HFF-Myc (cell line): ENCODE measurements around the gene MREG.

ENCODE experiments used
- DNase-seq: peaks from one replicate; pipeline ENCODE4 v3.0.0-alpha.2; 2011; ENCODE audit warnings: low read depth; ENCODE audit errors: extremely low read depth
- H3K4me3 ChIP-seq: replicated peaks from 2 replicates; pipeline ENCODE4 v1.5.1; 2011; ENCODE audit warnings: low read depth, mild to moderate bottlenecking, control low read depth, low read length
- TF ChIP-seq, protein P1 (sequence below): IDR thresholded peaks from 2 replicates; pipeline ENCODE4 v1.5.1; 2012; ENCODE audit warnings: mild to moderate bottlenecking, low read depth, low read length, control low read depth; ENCODE audit errors: missing control alignments

Gene MREG

DNA sequence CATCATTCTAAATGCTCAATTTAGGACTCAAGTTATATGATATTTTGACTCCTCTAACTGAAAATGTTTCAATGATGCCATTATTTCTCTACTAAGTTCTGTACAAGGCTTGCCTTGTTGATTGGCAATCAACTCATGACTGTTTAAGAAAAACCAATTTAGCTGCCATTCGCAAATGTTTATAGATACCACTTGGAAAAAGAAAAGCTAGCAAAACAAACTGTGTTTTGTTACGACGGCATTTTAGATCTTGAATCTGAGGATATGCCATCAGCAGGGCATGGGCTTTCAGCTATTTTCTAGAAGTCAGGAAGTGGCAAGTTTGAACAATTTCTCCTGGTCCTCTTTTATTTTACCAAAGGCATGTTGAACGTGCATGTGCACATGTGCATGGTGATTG, 65.3 kb downstream of the MREG start:
- TF ChIP-seq, protein P1, sequence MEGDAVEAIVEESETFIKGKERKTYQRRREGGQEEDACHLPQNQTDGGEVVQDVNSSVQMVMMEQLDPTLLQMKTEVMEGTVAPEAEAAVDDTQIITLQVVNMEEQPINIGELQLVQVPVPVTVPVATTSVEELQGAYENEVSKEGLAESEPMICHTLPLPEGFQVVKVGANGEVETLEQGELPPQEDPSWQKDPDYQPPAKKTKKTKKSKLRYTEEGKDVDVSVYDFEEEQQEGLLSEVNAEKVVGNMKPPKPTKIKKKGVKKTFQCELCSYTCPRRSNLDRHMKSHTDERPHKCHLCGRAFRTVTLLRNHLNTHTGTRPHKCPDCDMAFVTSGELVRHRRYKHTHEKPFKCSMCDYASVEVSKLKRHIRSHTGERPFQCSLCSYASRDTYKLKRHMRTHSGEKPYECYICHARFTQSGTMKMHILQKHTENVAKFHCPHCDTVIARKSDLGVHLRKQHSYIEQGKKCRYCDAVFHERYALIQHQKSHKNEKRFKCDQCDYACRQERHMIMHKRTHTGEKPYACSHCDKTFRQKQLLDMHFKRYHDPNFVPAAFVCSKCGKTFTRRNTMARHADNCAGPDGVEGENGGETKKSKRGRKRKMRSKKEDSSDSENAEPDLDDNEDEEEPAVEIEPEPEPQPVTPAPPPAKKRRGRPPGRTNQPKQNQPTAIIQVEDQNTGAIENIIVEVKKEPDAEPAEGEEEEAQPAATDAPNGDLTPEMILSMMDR: no peak
- H3K4me3 ChIP-seq: no peak overlapping the region
- no peak for DNase-seq

GRCh38 chr2:215946586-215946985, 66.8 kb downstream of the MREG start:
- no peak for DNase-seq
- TF ChIP-seq, protein P1: no peak

GRCh38 chr2:215942194-215942593, 71.2 kb downstream of the MREG start:
- TF ChIP-seq, protein P1: no peak
- no peak overlapping the region for H3K4me3 ChIP-seq

More at GRCh38 chr2:215946586-215946985, 66.8 kb downstream of the MREG start:
- H3K4me3 ChIP-seq: no peak overlapping the region

DNA sequence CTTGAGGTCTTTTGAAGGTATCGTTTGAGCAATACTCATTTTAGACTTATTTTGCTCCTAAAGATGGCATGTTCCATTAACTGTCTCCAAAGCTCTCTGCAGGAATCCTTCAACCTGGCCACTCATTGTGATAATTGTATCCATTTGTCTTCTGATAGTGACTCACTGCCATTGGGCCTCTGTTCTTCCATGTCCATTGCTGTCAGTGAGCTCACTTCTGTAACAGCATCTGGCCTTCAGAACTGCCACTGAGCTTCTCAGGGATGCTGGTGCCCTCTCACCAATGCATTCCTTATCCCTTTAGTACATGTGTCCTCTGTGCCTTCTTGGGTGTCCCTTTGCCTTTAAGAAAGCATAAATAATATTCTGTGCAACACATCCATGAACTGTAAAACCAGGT, 71.6 kb downstream of the MREG start:
- DNase-seq: no peak
- H3K4me3 ChIP-seq: no peak overlapping the region
- TF ChIP-seq, protein P1: no peak

More at GRCh38 chr2:215942194-215942593, 71.2 kb downstream of the MREG start:
- no peak for DNase-seq

DNA sequence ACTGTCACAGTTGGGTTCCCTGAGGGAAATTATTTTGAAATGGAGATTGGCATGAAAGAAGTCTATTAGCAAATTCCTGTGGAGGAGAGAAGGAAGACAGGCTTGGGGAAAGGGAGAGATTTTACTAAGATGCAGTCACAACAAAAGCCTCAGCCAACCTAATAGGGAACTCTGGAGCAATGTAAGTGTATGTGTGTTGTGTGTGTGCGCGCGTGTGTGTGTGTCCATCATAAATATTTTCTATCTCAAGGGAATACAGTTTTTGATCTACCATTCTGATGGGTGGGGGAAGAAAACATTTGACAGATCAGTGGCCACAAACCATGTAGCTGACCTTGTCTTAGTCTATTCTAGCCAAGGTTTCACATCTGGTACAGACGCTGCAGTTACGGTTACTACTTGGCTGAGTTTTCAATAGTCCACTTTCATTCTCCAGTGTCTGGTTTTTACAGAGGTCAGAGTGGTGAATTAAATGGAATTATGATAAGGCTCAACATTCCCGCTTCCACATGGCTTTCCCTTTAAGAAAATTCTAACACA, 72.6 kb downstream of the MREG start:
- TF ChIP-seq, protein P1: no peak
- no peak for DNase-seq
- H3K4me3 ChIP-seq: no peak overlapping the region

DNA sequence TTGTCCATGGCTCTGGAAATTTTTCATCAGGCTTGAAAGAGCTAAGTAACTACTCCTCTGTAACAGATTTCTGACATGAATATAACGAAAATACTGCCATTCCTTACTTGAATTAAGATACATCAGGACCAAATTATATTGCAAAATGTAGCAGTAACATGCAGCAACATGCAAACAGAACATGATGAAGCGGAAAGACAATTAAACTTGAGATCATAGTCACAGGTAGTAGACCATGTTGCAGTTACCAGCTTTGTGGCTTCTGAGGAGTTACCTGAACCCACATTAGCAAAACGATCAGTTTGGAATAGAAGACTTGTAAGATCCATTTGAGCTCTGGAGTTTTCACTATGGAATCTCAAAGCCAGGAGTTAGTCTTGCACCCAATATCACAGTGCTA, 76.2 kb downstream of the MREG start:
- no peak for DNase-seq
- TF ChIP-seq, protein P1: no peak
- no peak overlapping the region for H3K4me3 ChIP-seq

GRCh38 chr2:215933151-215933550, 80.2 kb downstream of the MREG start:
- TF ChIP-seq, protein P1: no peak
- DNase-seq: no peak
- no peak overlapping the region for H3K4me3 ChIP-seq
